OCI-LY3 (cell line): ENCODE measurements around the gene DDX20.

Experiments
- H2AFZ ChIP-seq: fragments of 200-600, 300-600 bp; shearing (Covaris generic); 2 replicates; pipeline ENCODE4 v1.6.0; 2014; ENCODE audit warnings: antibody characterized with exemption, low read depth, low read length
- H3K27ac ChIP-seq: fragments of 200-600, 300-600 bp; sonication (generic); 2 replicates; pipeline ENCODE4 v1.5.1; 2014; ENCODE audit warnings: mild to moderate bottlenecking, low read length, moderate library complexity, mixed read lengths
- H3K27me3 ChIP-seq: fragments of 200-600, 300-600 bp; sonication (generic); 2 replicates; pipeline ENCODE4 v1.6.1; 2014; ENCODE audit warnings: low read depth, low read length, mixed read lengths
- H3K36me3 ChIP-seq: fragments of 200-600, 300-600 bp; sonication (generic); replicated peaks from 2 replicates; pipeline ENCODE3; 2014; ENCODE audit warnings: low read depth, low read length, mixed read lengths
- H3K4me1 ChIP-seq: fragments of 300-600, 200-600 bp; sonication (generic); 2 replicates; pipeline ENCODE4 v1.6.1; 2014; ENCODE audit warnings: low read length, mixed read lengths
- H3K4me2 ChIP-seq: fragments of 200-600, 300-600 bp; sonication (generic); 2 replicates; pipeline ENCODE4 v1.6.1; 2014; ENCODE audit warnings: low read length, mixed read lengths
- H3K4me3 ChIP-seq: fragments of 300-600, 200-600 bp; sonication (generic); 2 replicates; pipeline ENCODE4 v1.5.1; 2014; ENCODE audit warnings: antibody characterized with exemption, mild to moderate bottlenecking, low read length, moderate library complexity
- H3K79me2 ChIP-seq: fragments of 300-600, 200-600 bp; shearing (Covaris generic); 2 replicates; pipeline ENCODE4 v1.6.1; 2014; ENCODE audit warnings: mild to moderate bottlenecking, low read length, mixed read lengths
- H3K9ac ChIP-seq: fragments of 300-600, 200-600 bp; shearing (Covaris generic); 2 replicates; pipeline ENCODE4 v1.6.0; 2014; ENCODE audit warnings: mild to moderate bottlenecking, low read length, moderate library complexity
- H3K9me3 ChIP-seq: fragments of 200-600, 300-600 bp; shearing (Covaris generic); 2 replicates; pipeline ENCODE4 v1.6.1; 2014; ENCODE audit warnings: low read length, mixed read lengths; ENCODE audit not compliant: insufficient read depth
- H4K20me1 ChIP-seq: fragments of 200-600, 300-600 bp; sonication (generic); 2 replicates; pipeline ENCODE4 v1.6.1; 2016; ENCODE audit warnings: low read length, mixed read lengths; ENCODE audit not compliant: insufficient read depth
- CTCF ChIP-seq: fragments of 200-600, 300-600 bp; sonication (generic); IDR thresholded peaks from 2 replicates; pipeline ENCODE4 v1.5.1; 2014; ENCODE audit warnings: antibody characterized with exemption, low read length, low read depth
- EZH2phosphoT487 ChIP-seq: fragments of 200-600 bp; shearing (Covaris generic); IDR thresholded peaks from 2 replicates; pipeline ENCODE4 v1.6.1; 2018; ENCODE audit warnings: antibody characterized with exemption, mixed run types, low read depth

The DDX20 gene

GRCh38 chr1:111719674-111720132 is 36.0 kb upstream of the DDX20 start:
- no peaks in the 10 kb centered on the region for H3K9me3 ChIP-seq
- H4K20me1 ChIP-seq = peaks cover 4% of the 10 kb centered on the region; the same call in 1 of the 2 replicates
- no peak overlapping the region for H3K9ac ChIP-seq
- H3K79me2 ChIP-seq = no peaks in the 10 kb centered on the region
- no peaks in the 10 kb centered on the region for H3K27me3 ChIP-seq
- H3K27ac ChIP-seq = no peak overlapping the region
- no peak overlapping the region for H3K4me3 ChIP-seq
- H2AFZ ChIP-seq = no peak overlapping the region
- no peak overlapping the region for H3K4me2 ChIP-seq
- no peaks in the 10 kb centered on the region for H3K4me1 ChIP-seq
- TF ChIP-seq CTCF (no peak), EZH2phosphoT487 (no peak)
- H3K36me3 ChIP-seq = peaks cover 16% of the 10 kb centered on the region

DNA sequence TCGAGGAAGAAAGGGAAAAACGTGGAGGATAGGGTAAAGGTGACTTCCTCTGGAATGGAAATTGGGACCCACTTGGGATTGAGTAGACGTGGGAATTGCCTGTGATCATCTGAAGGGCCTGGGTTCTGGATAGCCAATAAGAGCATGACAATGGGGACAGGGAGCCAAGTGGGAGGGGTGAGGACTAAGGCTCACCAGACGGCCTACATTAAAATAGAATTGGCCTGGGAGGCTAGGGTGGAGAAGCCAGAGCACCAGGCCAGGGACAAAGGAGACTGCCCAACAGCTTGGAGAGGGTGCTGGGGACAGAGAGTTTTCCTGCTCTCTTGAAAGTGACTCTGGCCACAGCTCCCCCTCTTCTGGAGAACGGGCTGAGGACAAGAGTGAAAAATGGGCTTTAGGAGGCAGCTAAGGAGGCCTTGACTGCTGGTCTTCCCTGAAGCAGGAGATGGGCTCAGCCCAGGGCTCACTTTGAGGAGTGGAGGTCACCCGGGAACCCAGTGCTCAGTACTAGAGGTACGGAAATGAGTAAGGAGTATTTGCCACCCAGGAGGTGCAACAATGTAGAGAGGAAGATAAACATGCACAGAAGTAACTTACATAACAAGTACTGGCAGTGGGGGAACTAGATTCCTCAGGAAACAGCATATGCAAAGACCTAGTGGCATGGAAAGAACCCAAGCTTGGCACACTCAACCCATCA is 35.3 kb upstream of the DDX20 start:
- no peaks in the 10 kb centered on the region for H3K79me2 ChIP-seq
- no peaks in the 10 kb centered on the region for H3K27me3 ChIP-seq
- H3K27ac ChIP-seq = no peak overlapping the region
- no peak for TF ChIP-seq EZH2phosphoT487
- TF ChIP-seq CTCF = no peak
- no peaks in the 10 kb centered on the region for H3K9me3 ChIP-seq
- no peak overlapping the region for H3K4me3 ChIP-seq
- H4K20me1 ChIP-seq = peaks cover 4% of the 10 kb centered on the region; the same call in 1 of the 2 replicates
- no peak overlapping the region for H3K4me2 ChIP-seq
- no peaks in the 10 kb centered on the region for H3K4me1 ChIP-seq
- H3K9ac ChIP-seq = no peak overlapping the region
- no peak overlapping the region for H2AFZ ChIP-seq
- peaks cover 13% of the 10 kb centered on the region for H3K36me3 ChIP-seq

DNA sequence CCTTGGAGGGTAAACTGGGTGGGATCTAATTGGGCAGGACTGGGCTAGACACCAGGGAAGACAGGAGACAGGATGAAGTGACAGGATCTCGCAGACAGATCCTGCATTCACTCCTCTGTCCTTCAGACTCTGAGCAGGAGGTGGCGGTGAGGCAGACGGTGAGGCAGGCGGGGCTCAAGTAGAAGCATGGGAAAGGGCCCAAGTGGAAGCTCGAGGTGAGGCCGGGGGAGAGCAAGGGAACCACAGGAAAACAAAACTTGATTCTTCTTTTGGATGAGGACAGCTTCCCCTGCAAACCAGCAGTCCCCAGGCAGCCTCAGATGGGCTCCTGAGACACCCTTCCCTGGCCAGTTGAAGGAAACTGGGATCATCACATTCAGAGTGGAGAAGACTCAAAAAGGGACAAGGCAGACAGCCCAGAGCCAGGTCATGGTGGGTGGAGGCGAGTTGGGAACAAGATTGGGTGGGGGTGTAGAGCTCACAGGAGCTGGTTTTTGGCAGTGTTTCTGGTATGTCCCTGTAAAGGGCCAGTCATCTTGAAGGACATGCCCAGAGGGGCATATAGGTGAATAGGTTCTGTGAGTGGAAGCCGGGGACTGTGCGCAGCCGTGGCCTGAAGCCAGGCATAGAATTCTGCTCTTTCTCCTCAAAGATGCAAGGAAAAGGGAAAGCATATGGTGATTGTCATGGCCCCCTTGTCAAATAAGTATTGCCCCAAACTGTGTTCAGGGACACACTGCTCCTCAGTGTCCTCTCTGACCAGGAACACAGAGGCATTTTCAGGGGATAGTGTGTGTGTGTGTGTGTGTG is 34.5 kb upstream of the DDX20 start:
- no peak overlapping the region for H3K9ac ChIP-seq
- no peak for TF ChIP-seq CTCF
- TF ChIP-seq EZH2phosphoT487 = no peak
- H3K4me3 ChIP-seq = no peak overlapping the region
- no peaks in the 10 kb centered on the region for H3K79me2 ChIP-seq
- H3K36me3 ChIP-seq = peaks cover 6% of the 10 kb centered on the region
- H2AFZ ChIP-seq = no peak overlapping the region
- H3K9me3 ChIP-seq = no peaks in the 10 kb centered on the region
- H3K27ac ChIP-seq = no peak overlapping the region
- H3K4me2 ChIP-seq = no peak overlapping the region
- H3K27me3 ChIP-seq = no peaks in the 10 kb centered on the region
- no peaks in the 10 kb centered on the region for H3K4me1 ChIP-seq
- peaks cover 4% of the 10 kb centered on the region; the same call in 1 of the 2 replicates for H4K20me1 ChIP-seq
